HG03565 (cell line): Measurements from ENCODE around the gene FOXJ1.

Experiments used
- ATAC-seq: cut with Tn5 transposase; IDR thresholded peaks from one replicate; pipeline ENCODE4 v1.9.1; 2021; ENCODE audit warnings: mild to moderate bottlenecking, moderate library complexity; ENCODE audit not compliant: unreplicated experiment

The FOXJ1 gene

DNA sequence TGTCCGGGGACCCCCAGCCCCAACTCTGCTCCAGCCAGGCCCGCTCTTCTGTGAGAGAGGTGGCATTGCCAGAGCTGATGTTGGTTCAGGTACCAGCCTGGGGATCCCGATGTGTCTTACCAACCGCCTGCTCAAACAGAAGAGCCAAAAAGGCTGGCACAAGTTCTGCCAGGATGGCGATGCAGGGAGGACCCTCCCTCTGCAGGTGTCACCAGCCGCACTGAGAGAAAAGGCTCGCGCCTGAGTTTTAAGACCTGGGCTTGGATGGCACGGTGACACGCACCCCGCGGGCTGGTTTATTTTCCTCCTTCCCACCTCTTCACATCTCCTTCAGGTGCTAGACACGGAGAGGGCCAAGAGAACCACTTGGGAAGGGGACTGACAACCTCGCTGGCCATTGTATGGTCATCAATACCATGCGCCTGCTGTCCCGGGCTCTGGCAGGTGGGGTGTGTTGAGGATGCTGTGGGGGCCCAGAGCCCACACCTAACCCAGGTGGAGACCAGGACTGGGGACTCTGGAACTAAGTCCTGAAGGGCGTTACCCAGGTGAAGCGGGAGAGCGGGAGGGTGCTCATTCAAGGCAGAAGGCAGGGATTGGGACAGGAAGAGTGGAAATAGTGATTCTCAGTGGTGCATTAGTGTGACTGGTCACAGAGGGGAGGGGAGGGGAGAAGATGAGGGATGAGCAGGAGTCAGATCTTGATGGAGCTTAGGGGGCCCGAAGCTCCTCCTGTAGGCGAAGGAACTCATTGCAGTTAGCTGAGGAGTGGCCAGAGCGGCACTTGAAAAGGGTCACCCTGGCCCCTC, 16.3 kb downstream of the FOXJ1 start:
- ATAC-seq: no peak

DNA sequence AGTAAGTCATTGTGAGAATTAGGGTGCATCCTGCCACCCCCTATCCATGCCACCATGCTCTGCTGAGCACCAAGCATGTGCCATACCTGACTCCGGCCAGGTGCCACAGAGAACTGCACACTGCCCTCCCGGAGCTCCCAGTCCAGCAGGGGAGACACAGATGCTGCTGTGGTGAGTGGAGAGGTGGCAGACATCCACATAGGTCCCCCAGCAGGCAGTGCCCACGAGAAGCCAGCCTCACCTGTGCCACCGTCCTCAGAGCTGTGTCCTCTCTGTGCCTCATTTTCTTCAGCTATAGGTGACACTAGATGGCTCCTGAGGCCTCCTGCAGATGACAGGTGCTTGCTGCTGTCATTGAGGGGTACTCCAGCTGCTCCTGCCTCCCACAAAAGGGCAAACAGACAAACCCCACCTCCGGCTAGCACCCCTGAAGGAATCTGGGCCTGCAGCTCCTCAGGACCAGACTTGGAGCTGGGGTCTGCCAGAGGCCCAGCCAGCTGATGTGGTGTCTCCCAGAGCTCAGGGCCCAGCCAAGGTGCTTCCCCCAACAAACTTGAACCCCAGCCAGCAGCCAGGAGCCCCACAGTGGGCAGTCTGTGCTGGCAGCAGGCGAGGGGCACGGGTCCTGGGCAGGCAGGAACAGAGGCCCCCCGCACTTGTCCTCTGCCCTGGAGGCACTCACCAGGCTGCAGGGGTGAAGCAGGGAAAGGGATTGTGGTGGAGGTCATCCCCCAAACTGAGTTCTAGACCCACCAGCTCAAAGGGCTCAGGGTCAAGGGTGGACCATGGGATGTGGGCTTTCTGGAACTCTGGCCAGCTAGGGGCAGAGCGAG, 17.1 kb downstream of the FOXJ1 start:
- ATAC-seq: no peak

- ATAC-seq: no peak
Measured at GRCh38 chr17:76123191-76123499, 17.9 kb downstream of the FOXJ1 start.

DNA sequence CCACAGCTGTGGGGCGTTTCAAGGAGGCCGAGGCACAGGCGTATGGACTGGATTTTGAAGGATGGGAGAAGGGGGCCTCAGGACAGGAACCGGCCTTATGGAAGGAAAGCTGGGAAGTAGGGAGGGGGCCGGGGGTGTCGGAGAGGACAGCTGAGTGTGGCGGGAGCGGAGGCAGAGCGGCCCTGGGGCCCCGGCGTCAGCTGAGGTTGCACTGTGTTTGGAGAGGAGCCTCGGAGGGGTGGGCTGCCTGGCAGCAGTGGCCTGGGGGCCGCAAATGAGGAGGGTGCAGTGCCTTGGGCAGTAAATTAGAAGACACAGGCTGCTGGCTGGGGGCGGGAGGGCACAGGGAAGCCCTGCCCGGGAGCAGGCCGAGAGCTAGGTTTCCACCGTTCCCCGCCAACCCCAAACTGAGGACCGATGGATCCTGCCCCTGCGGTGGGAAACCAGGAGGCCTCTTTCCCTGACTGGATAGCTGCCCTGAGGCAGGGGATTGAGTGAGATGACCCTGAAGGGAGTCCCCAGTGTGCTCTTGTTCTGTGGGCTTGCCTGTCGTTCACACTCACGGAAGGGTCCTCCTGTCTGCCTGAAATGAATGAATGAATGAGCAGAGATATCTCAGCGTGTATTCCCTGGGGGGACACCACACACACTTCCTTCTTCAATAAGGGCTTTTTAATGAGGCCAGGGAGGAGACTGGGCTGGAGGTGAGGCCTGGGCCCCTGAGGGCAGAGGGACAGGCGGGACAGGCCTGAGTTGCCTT, 18.4 kb downstream of the FOXJ1 start:
- no peak for ATAC-seq

DNA sequence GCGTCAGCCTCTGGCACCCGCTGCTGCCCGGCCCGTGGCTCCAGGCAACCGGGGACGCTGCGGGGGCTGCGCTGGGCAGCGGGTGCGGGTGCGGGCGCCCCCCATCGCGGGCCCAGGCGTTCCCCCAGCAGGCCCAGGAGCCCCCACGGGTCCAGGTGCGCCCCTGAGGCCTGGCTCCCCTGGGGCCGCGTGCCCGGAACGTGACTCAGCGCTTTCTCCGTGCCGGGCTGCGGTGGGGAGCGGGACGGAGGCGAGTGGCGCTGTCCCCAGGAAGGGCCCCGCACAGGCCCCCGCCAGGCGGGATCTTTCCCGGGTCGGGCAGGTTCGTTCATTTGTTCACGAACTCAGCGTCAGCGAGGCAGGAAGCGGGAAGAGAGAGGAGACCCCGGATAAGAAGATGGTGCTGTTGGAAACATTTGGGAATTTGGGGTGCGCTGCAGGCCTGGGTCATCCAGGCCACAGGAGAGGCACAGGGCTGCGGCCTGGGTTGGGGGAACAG, 19.1 kb downstream of the FOXJ1 start:
- ATAC-seq: no peak

- ATAC-seq: no peak
Measured at GRCh38 chr17:76120658-76121008, 20.4 kb downstream of the FOXJ1 start.

GRCh38 chr17:76119409-76120371, 21.4 kb downstream of the FOXJ1 start:
- no peak for ATAC-seq

- ATAC-seq: no peak
Measured at GRCh38 chr17:76115138-76115754, 25.8 kb downstream of the FOXJ1 start.

GRCh38 chr17:76111956-76112355, 29.1 kb downstream of the FOXJ1 start:
- no peak for ATAC-seq

GRCh38 chr17:76107509-76107908, 33.5 kb downstream of the FOXJ1 start:
- ATAC-seq: no peak

DNA sequence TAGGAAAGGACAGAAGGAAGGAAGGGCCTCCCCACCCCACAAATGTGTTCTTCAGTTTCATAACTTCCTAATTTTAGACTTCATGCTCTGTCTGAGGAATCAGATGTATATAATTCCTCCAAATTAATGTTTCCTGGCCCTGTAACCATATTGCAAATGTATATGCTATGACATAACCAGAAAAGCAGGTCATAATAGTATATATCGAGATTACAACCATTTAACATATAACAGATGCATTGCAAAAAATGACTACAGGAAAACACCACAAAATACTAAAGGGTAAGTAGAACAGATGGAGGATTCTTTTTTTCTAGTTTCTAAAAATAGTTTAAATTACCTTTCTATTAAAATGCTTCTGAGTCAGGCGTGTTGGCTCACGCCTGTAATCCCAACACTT, 34.3 kb downstream of the FOXJ1 start:
- ATAC-seq: no peak

DNA sequence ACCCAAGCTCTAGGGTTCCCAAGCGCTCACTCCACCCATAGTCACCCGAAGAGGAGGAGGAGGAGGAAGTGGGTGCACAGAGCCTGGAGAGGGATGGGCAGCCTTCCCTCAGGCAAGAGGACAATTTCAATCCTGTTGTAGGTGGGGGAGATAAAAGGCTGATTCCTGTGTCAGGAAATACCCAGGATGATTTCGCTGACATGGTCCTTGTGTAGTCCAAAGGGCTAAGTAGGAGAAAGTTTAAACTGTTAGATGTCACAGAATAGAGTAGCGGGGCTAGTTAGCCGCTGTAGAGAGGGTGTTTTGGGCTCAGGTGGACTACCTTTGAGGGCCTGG, 36.2 kb downstream of the FOXJ1 start:
- no peak for ATAC-seq

- no peak for ATAC-seq
Measured at GRCh38 chr17:76104140-76104895, 36.7 kb downstream of the FOXJ1 start.

DNA sequence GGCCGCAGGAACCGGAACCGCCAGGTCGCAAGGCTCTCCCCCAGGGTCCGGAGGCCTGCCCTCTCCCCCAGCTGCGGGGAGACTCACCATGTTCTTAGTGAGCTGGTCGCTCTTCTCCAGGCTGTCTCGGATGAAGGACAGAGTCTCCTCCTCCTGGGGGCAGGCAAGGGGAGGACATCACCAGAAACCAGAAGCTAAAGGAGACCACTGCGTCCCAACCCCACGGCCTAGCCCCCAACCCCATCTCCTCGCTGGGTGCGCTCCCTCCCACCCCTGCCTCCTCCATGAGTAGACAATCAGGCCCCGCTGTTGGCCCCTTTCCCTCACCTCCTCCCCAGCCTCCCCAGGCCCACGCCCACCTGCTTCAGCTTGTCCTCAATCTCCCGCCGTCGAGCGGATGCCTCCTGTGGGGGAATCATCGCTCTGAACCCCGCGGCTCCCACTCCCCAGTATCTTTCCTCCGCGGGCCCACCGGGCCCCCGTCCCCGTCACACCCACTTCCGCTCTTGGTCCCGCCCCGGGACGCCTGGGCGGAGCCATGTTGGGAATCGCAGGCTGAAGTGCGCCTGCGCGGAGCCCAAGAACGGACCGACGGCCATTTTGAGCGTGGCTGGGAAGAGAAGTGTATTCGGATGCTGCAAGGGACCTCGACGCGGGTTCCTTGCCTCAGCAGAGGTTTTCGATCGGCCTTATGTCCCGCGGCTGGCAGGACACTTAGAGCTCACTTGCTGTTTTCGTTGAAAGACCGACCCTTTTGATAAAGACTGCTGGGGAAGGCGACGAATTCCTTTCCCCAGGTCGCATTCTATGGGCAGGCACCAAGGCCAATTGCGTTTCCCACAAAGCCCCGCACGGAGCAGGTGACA, 37.5 kb downstream of the FOXJ1 start, which contains the start of gene EXOC7:
EXOC7 (minus strand) TSS at position 514 of the 866 bp plus-strand sequence; CDS start at position 419, 95 bp downstream.
- ATAC-seq: peak; percentile 75

DNA sequence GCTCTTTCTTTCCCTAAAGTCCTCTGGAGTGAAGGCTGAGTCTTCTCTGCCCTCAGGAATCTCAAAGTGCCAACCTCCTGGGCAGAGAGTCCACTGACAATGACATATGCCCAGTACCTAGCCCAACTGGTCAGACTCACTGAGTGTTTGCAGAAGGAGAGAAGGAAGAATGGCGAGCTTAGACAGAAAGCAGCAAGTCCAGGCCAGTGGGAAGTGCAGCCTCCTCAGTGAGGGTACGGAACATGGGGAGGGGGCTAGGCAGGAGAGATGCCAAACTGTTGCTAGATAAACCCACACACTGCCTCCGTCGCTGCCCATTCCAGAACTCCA, 38.1 kb downstream of the FOXJ1 start:
- ATAC-seq: no peak

DNA sequence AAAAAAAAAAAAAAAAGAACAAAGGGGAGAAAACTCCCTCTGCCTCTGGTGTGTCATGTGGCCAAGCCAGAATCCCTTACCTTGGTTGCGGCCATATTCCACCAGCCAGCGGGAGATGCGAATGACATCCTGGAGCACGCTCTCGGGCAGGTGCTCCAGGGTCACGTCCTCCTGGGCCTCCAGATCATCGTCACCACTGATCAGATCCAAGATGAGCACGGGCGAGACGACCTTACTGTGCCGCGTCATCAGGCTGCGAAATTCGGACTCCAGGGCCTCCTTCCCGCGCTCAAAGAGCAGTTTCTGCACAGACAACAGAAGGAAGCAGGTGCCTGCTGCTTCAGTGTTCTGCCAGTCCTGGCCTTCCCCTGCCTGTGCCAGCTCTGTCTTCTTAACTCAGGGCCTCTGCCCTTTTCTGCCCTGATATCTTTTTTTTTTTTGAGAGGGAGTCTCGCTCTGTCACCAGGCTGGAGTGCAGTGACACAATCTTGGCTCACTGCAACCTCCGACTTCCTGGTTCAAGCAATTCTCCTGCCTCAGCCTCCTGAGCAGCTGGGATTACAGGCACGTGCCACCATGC, 43.2 kb downstream of the FOXJ1 start:
- no peak for ATAC-seq

DNA sequence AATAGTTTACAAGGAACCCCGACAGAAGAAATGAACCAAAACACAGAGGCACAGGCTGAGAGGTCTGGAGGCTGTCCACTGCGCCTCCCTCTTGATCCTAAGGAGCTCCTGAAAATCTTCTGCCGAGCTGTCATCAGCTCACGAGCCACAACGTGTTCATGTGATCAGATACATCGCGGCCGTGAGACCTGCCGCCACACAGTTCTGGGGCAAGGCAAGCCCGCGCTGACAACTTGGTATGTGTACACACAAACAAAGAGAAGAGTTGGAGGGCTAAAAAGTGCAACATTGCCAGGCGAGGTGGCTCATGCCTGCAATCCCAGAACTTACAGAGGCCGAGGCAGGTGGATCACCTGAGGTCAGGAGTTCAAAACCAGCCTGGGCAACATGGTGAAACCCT, 45.1 kb downstream of the FOXJ1 start:
- no peak for ATAC-seq

- ATAC-seq: no peak
Measured at GRCh38 chr17:76094046-76094445, 47.0 kb downstream of the FOXJ1 start.
